SK-N-MC (cell line): ENCODE data around the gene HUNK.

Source experiments
- DNase-seq: peaks from one replicate; pipeline ENCODE4 v3.0.0-alpha.2; 2011; ENCODE audit warnings: low read depth, low spot score
- H3K27ac ChIP-seq: fragments of 200-600 bp; sonication (generic); 2 replicates; pipeline ENCODE4 v1.5.1; 2016; ENCODE audit warnings: mixed run types
- H3K36me3 ChIP-seq: fragments of 200-600 bp; sonication (generic); 2 replicates; pipeline ENCODE4 v1.6.1; 2017; ENCODE audit warnings: antibody characterized with exemption, low read length, mixed read lengths; ENCODE audit not compliant: insufficient read depth
- H3K4me3 ChIP-seq: fragments of 200-600 bp; sonication (generic); 2 replicates; pipeline ENCODE4 v1.5.1; 2016
- H3K9ac ChIP-seq: fragments of 200-600 bp; sonication (generic); 2 replicates; pipeline ENCODE4 v1.8.0; 2017; ENCODE audit warnings: mixed run types, mixed read lengths; ENCODE audit not compliant: insufficient read length
- H3K9me3 ChIP-seq: fragments of 200-600 bp; sonication (generic); 2 replicates; pipeline ENCODE4 v1.6.1; 2017; ENCODE audit warnings: low read depth, mild to moderate bottlenecking, antibody characterized with exemption, low read length, moderate library complexity, mixed read lengths
- EZH2 ChIP-seq: fragments of 200-600 bp; sonication (generic); IDR thresholded peaks from one replicate; pipeline ENCODE4 v1.6.1; 2017; ENCODE audit warnings: antibody characterized with exemption
- FOXP2 ChIP-seq: optimal IDR thresholded peaks from 2 replicates; pipeline ENCODE3; 2011; ENCODE audit warnings: mild to moderate bottlenecking, moderate library complexity; ENCODE audit not compliant: insufficient read depth; ENCODE audit errors: extremely low read length, control extremely low read depth
- POLR2AphosphoS5 ChIP-seq: IDR thresholded peaks from 2 replicates; pipeline ENCODE4 v1.6.1; 2012; ENCODE audit warnings: mild to moderate bottlenecking, low read depth, low read length, borderline replicate concordance

Gene HUNK

DNA sequence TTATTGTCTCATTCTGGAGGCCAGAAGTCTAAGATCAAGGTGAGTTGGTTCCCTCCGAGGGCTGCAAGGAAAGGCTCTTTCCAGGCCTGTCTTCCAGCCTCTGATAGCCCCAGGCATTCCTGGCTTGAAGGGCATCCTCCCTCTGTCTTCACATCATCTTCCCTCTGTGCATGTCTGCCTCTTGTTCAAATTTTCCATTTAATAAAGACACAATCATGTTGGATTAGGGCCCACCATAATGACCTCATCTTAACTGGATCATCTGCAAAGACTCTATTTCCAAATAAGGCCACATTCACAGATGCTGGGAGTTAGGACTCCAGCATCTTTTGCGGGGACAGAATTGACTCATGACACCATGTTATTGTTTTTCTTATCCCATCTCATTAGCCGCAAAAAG is 24.5 kb downstream of the HUNK start:
- Histone ChIP-seq H3K9ac (no peak overlapping the region), H3K36me3 (no peaks in the 10 kb centered on the region), H3K4me3 (no peak overlapping the region), H3K27ac (no peak overlapping the region), H3K9me3 (no peaks in the 10 kb centered on the region)
- TF ChIP-seq POLR2AphosphoS5 (no peak), EZH2 (no peak), FOXP2 (no peak)
- DNase-seq, result no peak

DNA sequence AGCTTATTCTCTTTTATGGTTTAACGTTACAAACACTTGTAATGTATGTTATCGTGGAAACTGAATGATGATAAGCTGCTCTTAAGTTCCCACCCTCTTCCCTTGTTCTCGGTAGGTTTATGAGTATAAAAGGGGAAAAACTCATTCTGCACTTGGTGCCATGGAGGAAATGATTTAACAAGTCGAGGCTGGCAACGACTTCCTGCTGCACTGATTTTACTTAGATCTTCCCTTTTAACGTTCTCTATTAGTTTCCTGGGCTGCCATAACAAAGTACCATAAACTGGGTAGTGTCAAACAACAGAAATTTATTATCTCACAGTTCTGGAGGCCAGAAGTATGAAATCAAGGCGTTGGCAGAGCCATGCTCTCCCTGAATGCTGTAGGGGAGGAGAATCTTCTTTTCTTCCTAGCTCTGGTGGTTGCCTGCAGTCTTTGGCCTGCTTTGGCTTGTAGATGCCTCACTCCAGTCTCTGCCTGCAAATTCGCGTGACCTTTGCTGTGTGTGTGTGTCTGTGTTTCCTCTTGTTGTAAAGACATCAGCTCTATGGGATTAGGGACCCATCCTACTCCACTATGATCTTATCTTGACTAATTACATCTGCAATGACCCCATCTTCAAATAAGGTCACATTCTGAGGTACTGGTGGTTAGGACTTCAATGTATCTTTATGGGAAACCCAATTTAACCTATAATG is 26.3 kb downstream of the HUNK start:
- H3K9ac ChIP-seq, result no peak overlapping the region

DNA sequence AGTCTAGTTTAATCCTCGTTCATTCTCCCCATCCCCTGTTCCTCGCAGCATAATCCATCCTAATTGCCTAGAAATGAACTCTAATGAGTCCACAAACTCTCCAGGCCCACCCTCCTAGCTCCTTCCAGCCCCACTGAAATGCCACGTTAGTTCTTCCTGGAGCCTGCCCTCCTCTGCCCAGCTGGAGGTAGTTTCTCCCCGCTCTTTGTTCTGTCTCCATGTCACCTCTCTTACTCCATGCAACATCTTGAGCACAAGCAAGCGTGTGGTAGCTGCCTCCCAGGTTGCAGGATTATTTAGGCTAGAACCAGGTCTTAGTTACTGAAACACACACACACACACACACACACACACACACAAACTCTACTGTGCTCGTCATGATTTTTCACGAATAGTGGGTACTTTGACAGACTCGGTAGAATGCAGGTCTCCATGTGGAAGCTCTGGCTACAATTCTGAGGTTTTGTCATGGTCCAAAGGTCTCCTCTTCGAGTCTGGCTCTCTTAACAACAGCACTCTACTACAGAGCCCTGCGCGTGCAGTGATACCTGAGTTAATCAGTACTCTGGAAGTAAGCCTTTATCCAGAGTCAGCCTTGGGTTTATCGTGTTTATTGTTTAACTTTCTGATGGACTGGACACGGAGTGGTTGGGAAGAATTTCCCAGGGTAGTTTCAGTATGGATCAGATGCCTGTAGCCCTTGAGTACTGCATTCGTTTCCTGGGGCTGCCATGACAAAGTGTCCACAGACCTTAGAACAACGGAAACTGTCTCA is 27.5 kb downstream of the HUNK start:
- TF ChIP-seq POLR2AphosphoS5 (no peak), FOXP2 (no peak), EZH2 (no peak)
- H3K9me3 ChIP-seq, result no peaks in the 10 kb centered on the region
- no peak overlapping the region for H3K9ac ChIP-seq
- H3K27ac ChIP-seq, result no peak overlapping the region
- DNase-seq, result no peak
- no peak overlapping the region for H3K4me3 ChIP-seq
- no peaks in the 10 kb centered on the region for H3K36me3 ChIP-seq

More for the DNA sequence above, 26.3 kb downstream of the HUNK start:
- DNase-seq, result no peak
- Histone ChIP-seq H3K27ac (no peak overlapping the region), H3K36me3 (no peaks in the 10 kb centered on the region), H3K4me3 (no peak overlapping the region), H3K9me3 (no peaks in the 10 kb centered on the region)
- TF ChIP-seq FOXP2 (no peak), EZH2 (no peak), POLR2AphosphoS5 (no peak)

DNA sequence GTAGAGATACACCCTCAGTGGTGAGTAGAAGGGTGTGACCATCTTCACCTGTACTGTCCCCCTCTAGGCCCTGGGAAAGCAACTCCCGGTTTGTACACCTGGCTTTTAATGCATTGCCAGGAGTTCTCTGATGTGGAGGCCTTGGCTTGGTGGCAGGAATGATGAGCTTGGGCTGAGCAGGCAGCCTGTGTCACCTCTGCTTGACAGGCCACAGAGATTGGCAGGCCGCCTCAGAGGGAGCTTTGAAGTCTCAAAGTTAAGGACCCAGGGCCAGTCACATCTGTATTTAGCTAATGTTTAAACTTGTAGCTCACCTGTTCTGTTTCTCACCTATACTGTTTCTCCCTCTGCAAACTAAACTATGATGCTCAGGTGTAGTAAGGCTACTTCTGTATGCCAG is 28.5 kb downstream of the HUNK start:
- H3K9me3 ChIP-seq, result no peaks in the 10 kb centered on the region
- TF ChIP-seq POLR2AphosphoS5 (no peak), EZH2 (no peak), FOXP2 (no peak)

DNA sequence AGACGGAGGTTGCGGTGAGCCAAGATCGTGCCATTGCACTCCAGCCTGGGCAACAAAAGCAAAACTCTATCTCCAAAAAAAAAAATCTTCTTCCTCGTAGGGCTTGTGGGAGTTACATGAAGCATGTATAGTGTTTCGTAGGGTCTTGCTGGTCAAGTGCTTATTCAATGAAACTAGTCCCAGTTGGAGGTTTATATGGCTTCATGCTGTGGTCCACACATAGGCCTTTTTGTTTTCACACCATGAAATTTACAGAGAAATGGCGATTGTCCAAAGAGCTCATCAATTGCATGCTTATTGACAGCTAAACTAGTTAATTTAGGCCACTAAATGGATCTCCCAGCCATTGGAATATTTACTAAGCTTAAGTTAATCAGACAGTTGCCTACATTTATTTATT is 29.6 kb downstream of the HUNK start:
- Histone ChIP-seq H3K27ac (no peak overlapping the region), H3K4me3 (no peak overlapping the region), H3K9me3 (no peaks in the 10 kb centered on the region), H3K36me3 (no peaks in the 10 kb centered on the region), H3K9ac (no peak overlapping the region)
- TF ChIP-seq FOXP2, result no peak
- no peak for TF ChIP-seq POLR2AphosphoS5
- no peak for TF ChIP-seq EZH2
- DNase-seq, result no peak

More for the DNA sequence above, 28.5 kb downstream of the HUNK start:
- DNase-seq, result no peak
- H3K36me3 ChIP-seq, result no peaks in the 10 kb centered on the region
- H3K4me3 ChIP-seq, result no peak overlapping the region
- H3K27ac ChIP-seq, result no peak overlapping the region
- H3K9ac ChIP-seq, result no peak overlapping the region

DNA sequence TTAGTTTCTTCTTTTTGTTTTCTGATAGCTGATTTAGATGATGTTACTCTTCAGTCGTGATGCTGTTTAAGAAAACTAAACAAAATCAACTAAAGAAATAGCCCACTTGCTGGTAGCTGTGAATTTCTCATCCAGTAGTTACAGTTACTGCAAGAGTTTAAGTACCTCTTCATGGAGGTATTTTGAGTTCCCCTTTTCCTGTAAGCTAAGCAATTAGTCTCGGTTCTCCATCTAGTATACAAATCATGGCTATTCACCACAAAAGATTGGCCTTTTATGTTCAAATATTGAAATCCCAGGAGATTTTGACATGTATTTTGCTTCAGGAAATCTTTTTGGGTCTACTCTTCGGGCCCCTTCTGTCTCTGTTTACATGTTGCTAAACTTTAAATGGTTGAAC is 31.1 kb downstream of the HUNK start:
- Histone ChIP-seq H3K9me3 (no peaks in the 10 kb centered on the region), H3K4me3 (no peak overlapping the region), H3K9ac (no peak overlapping the region), H3K27ac (no peak overlapping the region), H3K36me3 (no peaks in the 10 kb centered on the region)
- no peak for DNase-seq
- TF ChIP-seq EZH2, result no peak
- no peak for TF ChIP-seq FOXP2
- no peak for TF ChIP-seq POLR2AphosphoS5

DNA sequence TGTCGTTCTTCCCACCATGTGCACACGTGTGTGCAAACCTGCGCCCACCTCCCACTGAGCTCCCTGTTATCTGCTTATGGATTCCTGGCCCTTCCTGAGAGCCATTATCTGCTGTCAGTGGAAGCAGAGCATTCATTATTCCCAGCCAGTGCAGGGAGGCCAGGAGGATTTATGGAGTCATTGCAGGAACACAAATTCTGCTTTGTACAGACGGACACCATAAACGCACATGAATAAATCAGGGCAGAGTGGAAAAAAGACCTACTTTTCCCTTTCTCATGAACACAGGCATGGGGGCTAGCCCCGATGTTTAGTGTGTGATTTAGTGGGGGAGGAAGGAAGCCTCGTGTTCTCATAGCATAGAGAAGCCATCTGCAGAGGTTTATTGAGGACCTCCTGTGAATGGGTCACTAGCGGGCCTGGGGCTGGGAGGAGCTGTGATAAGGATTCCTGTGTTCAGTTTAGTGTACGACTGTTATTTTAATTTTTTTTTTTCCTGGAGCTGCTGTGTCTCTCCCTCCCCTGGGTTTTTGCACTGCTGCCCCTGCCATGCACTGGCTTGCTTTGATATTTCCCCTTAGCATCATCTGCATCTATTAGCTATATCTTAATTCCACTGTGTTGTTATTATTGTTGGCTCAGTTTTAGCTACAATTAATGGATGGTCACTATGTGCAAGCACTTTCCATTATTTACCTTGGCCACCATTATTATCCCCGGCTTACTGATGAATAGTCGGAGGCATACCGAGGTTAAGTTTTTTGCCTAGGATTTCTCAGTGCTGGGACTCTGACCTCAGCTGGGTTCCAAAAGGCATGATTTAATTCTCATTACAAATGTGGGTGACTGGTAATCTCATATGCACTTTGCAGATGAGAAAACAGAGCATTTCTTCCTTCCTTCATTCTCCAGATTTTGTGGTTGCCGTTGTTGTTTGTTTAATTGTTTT is 33.0 kb downstream of the HUNK start:
- TF ChIP-seq FOXP2, result no peak
- no peak for TF ChIP-seq POLR2AphosphoS5
- TF ChIP-seq EZH2, result no peak
- H3K36me3 ChIP-seq, result no peaks in the 10 kb centered on the region
- no peak overlapping the region for H3K4me3 ChIP-seq

More for the DNA sequence above, 33.0 kb downstream of the HUNK start:
- Histone ChIP-seq H3K9ac (no peak overlapping the region), H3K9me3 (no peaks in the 10 kb centered on the region), H3K27ac (no peak overlapping the region)
- DNase-seq, result no peak
